ENCODE results near the gene DLG2. TPM values are rescaled to one million over a fixed set of nuclear protein-coding genes. Genes with fewer than 3 reads are reported as not detected.

DLG2 gene
- total and polyA plus RNA-seq, 9 of the 15 experiments (the other 6 are each of a cell fraction or from before 2014, with no cell fraction given) = 0.52 to 1.6 (median 0.95) TPM

DNA sequence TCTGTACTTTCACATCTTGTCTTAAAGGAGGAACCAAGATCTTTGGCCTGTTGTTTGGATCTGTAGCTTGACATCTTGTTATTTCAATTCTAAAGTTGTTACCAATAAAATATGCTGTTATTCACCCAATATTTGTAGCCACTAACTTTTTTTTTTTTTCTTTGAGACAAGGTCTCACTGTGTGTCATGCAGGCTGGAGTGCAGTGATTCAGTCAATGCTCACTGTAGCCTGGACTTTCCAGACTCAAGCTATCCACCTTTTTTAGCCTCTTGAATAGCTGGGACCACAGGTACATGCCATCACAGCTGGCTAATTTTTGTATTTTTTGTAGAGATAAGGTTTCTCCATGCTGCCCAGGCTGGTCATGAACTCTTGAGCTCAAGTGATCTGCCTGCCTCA lies 769.4 kb downstream of the DLG2 start:
- POLR2A ChIA-PET = interaction anchor here (0.6 kb wide), 1 partner anchor 142 kb away, joined by 3 read pairs; no protein-coding TSS in a partner anchor
- H3K79me2 ChIP-seq (ENCODE audit: control insufficient read depth, insufficient read depth, low read length) = no peaks in the 10 kb centered on the region
- H3K4me3 ChIP-seq = no peak overlapping the region
- no TSS peak for BruUV-seq (replicated peaks)
- no peak overlapping the region for H2AFZ ChIP-seq (ENCODE audit: low read depth, low read length)
- H4K20me1 ChIP-seq (replicated peaks; ENCODE audit: control insufficient read depth, insufficient read depth, low read length) = no peaks in the 10 kb centered on the region
- H3K27ac ChIP-seq (ENCODE audit: extremely low read depth, low read depth, low read length) = no peak overlapping the region
- no peak overlapping the region for H3K4me2 ChIP-seq (ENCODE audit: insufficient read depth, low read length)
- H3K9me3 ChIP-seq (replicated peaks; ENCODE audit: control insufficient read depth, insufficient read depth, low read depth, low read length) = no peaks in the 10 kb centered on the region; the same call in 1 of the 2 replicates
- H3K9me1 ChIP-seq (ENCODE audit: control insufficient read depth, insufficient read depth, low read length) = no peaks in the 10 kb centered on the region
- H3K27me3 ChIP-seq (ENCODE audit: control insufficient read depth in 2 of 2, insufficient read depth in 2 of 2, low read length in 2 of 2) = no peaks in the 10 kb centered on the region
- H3K9ac ChIP-seq (ENCODE audit: insufficient read depth in 1 of 2, low read depth in 2 of 2, low read length in 2 of 2) = no peak overlapping the region
- no peak for DNase-seq (ENCODE audit: extremely low read depth in 1 of 4, low spot score in 3 of 4)
- in situ Hi-C loops (cut with MboI) (no loop called here), intact Hi-C loops (cut with micrococcal nuclease) (no loop called here)
- ATAC-seq = no peak
- FAIRE-seq = no peak
- no peaks in the 10 kb centered on the region for H3K36me3 ChIP-seq (ENCODE audit: control insufficient read depth, insufficient read depth, low read length)
- CTCF ChIA-PET (ENCODE audit: low intra/inter-chr PET ratio) = no interaction called here
- H3K4me1 ChIP-seq (replicated peaks in 1 of 2; ENCODE audit: control insufficient read depth in 2 of 2, insufficient read depth in 2 of 2, low read length in 2 of 2) = no peaks in the 10 kb centered on the region
- no peak for TF ChIP-seq RBFOX2 (IDR thresholded peaks at IDR 0.05; ENCODE audit: low read depth, low read length)
- no peak for TF ChIP-seq PTRF (tag; IDR thresholded peaks at IDR 0.05)
- TF ChIP-seq ZC3H4 (CRISPR knock-in tag; IDR thresholded peaks at IDR 0.05; ENCODE audit: borderline replicate concordance) = no peak
- TF ChIP-seq, protein P1, sequence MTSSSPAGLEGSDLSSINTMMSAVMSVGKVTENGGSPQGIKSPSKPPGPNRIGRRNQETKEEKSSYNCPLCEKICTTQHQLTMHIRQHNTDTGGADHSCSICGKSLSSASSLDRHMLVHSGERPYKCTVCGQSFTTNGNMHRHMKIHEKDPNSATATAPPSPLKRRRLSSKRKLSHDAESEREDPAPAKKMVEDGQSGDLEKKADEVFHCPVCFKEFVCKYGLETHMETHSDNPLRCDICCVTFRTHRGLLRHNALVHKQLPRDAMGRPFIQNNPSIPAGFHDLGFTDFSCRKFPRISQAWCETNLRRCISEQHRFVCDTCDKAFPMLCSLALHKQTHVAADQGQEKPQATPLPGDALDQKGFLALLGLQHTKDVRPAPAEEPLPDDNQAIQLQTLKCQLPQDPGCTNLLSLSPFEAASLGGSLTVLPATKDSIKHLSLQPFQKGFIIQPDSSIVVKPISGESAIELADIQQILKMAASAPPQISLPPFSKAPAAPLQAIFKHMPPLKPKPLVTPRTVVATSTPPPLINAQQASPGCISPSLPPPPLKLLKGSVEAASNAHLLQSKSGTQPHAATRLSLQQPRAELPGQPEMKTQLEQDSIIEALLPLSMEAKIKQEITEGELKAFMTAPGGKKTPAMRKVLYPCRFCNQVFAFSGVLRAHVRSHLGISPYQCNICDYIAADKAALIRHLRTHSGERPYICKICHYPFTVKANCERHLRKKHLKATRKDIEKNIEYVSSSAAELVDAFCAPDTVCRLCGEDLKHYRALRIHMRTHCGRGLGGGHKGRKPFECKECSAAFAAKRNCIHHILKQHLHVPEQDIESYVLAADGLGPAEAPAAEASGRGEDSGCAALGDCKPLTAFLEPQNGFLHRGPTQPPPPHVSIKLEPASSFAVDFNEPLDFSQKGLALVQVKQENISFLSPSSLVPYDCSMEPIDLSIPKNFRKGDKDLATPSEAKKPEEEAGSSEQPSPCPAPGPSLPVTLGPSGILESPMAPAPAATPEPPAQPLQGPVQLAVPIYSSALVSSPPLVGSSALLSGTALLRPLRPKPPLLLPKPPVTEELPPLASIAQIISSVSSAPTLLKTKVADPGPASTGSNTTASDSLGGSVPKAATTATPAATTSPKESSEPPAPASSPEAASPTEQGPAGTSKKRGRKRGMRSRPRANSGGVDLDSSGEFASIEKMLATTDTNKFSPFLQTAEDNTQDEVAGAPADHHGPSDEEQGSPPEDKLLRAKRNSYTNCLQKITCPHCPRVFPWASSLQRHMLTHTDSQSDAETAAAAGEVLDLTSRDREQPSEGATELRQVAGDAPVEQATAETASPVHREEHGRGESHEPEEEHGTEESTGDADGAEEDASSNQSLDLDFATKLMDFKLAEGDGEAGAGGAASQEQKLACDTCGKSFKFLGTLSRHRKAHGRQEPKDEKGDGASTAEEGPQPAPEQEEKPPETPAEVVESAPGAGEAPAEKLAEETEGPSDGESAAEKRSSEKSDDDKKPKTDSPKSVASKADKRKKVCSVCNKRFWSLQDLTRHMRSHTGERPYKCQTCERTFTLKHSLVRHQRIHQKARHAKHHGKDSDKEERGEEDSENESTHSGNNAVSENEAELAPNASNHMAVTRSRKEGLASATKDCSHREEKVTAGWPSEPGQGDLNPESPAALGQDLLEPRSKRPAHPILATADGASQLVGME (CRISPR knock-in tag; IDR thresholded peaks at IDR 0.05) = no peak
- TF ChIP-seq PCBP1 (IDR thresholded peaks at IDR 0.05; ENCODE audit: low read depth, low read length, poor library complexity, severe bottlenecking) = no peak
- no peak for TF ChIP-seq BRF1 (IDR thresholded peaks at IDR 0.05; ENCODE audit: borderline replicate concordance, extremely low read depth, insufficient read length)
- no peak for TF ChIP-seq EHMT2 (IDR thresholded peaks at IDR 0.05)
- TF ChIP-seq RAD51 (IDR thresholded peaks at IDR 0.05; ENCODE audit: borderline replicate concordance, low read depth) = no peak
- TF ChIP-seq, protein P2, sequence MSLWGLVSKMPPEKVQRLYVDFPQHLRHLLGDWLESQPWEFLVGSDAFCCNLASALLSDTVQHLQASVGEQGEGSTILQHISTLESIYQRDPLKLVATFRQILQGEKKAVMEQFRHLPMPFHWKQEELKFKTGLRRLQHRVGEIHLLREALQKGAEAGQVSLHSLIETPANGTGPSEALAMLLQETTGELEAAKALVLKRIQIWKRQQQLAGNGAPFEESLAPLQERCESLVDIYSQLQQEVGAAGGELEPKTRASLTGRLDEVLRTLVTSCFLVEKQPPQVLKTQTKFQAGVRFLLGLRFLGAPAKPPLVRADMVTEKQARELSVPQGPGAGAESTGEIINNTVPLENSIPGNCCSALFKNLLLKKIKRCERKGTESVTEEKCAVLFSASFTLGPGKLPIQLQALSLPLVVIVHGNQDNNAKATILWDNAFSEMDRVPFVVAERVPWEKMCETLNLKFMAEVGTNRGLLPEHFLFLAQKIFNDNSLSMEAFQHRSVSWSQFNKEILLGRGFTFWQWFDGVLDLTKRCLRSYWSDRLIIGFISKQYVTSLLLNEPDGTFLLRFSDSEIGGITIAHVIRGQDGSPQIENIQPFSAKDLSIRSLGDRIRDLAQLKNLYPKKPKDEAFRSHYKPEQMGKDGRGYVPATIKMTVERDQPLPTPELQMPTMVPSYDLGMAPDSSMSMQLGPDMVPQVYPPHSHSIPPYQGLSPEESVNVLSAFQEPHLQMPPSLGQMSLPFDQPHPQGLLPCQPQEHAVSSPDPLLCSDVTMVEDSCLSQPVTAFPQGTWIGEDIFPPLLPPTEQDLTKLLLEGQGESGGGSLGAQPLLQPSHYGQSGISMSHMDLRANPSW (CRISPR knock-in tag; IDR thresholded peaks at IDR 0.05) = no peak
- TF ChIP-seq SETDB1 (IDR thresholded peaks at IDR 0.05; ENCODE audit: low read length) = no peak
- TF ChIP-seq SOX6 (IDR thresholded peaks at IDR 0.05) = no peak
- TF ChIP-seq FOXK1 (CRISPR knock-in tag; IDR thresholded peaks at IDR 0.05; ENCODE audit: borderline replicate concordance) = no peak
- TF ChIP-seq, protein P3, sequence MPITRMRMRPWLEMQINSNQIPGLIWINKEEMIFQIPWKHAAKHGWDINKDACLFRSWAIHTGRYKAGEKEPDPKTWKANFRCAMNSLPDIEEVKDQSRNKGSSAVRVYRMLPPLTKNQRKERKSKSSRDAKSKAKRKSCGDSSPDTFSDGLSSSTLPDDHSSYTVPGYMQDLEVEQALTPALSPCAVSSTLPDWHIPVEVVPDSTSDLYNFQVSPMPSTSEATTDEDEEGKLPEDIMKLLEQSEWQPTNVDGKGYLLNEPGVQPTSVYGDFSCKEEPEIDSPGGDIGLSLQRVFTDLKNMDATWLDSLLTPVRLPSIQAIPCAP (CRISPR knock-in tag; IDR thresholded peaks at IDR 0.05; ENCODE audit: borderline replicate concordance) = no peak
- no peak for TF ChIP-seq MED1 (CRISPR knock-in tag; IDR thresholded peaks at IDR 0.05; ENCODE audit: borderline replicate concordance)
- no peak for TF ChIP-seq ZNF347 (CRISPR knock-in tag; IDR thresholded peaks at IDR 0.05; ENCODE audit: low read depth)

All from K562 (cell line).